Stimulated activated CD8-positive, alpha-beta memory T cell treated with anti-CD3 and anti-CD28 coated beads, Interleukin-12 subunit alpha, Interleukin-12 subunit beta, amount 100 ng/mL, for 24 hours (primary cell): ENCODE data around the gene NDST4.

Experiments
- DNase-seq: peaks from one replicate; pipeline ENCODE4 v3.0.0-alpha.2; 2020; ENCODE audit errors: extremely low read depth

The NDST4 gene

DNA sequence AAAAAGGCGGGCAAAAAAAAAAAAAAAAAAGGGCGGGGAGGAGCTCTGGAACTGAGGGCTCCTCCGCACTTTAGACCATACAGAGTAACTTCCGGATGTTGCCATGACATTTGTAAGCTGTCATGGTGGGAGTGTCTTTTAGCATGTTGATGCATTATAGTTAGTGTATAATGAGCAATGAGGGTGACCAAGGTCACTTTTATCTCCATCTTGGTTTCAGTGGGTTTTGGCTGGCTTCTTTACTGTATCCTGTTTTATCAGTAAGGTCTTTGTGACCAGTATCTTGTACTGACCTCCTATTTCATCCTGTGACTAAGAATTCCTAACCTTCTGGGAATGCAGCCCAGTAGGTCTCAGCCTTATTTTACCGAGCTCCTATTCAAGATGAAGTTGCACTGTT, 321.4 kb downstream of the NDST4 start:
- no peak for DNase-seq

DNA sequence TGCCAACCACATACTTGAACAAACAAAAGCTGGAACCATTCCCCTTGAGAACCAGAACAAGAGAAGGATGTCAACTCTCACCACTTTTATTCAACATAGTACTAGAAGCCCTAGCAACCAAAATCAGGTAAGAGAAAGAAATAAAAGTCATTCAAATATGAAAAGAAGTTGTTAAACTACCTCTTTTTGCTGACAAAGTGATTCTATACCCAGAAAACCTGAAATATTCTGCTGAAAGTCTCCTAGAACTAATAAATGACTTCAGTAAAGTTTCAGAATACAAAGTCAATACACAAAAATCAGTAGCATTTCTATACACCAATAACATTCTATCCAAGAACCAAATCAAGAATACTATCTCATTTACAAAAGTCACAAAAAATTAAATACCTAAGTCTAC, 327.9 kb downstream of the NDST4 start:
- no peak for DNase-seq

DNA sequence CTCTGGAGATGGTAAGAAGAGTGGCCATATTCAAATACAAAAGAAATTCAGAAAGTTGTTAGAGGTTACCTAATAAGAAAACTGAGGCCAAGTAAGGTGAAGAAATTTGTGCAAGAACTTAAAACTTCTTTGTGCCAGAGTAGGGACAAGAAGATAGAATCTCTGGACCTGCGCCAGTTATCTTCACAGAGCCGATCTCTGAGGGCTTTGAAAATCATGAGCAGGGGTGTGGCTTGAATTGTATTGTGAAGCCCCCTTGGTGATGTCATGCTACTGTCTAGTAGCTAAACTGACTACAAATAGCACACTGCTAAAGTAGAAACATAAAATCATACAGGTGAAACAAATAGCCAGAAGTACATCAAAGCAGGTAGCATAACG, 330.2 kb downstream of the NDST4 start:
- DNase-seq: no peak

DNA sequence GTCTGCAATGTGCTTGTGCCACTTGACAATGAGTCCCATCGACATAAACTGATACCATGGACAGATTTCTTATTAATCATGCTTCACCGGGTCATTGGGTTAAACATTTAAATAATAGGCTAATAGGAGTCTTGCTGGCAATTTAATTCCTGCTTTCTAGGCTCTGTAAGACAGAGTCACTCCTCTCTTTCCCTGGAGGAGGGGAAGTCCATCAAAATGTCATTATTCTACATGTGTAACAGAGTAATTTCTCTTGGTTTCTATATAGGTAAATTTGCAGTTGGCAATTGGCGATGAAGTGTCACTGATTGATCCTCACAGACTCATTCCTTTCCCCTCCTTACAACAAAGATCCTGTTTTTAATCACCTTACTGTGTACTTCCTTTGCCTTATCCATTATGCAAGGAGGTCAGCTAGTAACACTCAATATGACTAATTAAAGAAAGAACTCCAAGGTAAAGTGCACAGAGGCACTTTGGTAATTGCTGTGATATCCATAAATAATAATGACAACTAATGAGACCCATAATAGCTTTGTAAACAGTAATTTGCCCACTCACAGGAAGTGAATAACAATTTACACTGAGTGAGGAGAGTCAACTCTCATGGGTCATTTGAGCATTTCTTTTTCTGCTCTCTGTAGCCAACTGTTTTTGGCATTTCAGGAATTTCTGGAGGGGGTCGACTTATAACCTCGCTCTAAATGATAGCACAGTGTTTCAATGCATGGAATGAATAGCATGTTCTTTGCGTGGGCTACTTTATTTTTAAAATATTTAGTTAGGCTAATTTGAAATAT, 330.8 kb downstream of the NDST4 start:
- DNase-seq: no peak

DNA sequence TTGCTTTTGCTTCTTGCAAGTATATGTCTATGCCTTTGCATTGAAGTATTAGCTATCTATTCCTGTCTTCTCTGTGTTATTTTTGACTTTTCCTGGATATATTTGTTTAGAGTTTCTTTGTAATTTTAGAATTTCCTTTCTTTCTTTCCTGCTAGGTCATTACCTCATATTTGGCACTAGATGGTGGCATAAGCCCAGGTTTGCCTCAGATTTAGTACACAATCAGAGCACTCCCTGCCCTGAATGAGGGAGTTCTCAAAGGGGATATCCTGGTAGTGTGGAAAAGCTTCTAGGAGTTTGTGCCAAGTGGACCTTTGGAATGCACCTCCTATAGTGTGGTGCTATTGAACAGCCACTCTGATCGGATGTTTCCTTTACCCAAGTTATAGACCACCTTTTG, 333.2 kb downstream of the NDST4 start:
- no peak for DNase-seq
